Measurements from ENCODE around the gene RIOX2. TPM values are rescaled to one million over a fixed set of nuclear protein-coding genes. Genes with fewer than 3 reads are reported as not detected.

RIOX2 gene
- total RNA-seq, 1 experiment from 2014 or later = 73.9 TPM

- Mint-ChIP-seq H3K9me3 (ENCODE audit: unreplicated experiment) (no peaks in the 10 kb centered on the region), H3K4me3 (ENCODE audit: unreplicated experiment) (no peak overlapping the region), H3K4me1 (ENCODE audit: insufficient read depth, unreplicated experiment) (peaks cover 12% of the 10 kb centered on the region), H3K27ac (ENCODE audit: low read depth, unreplicated experiment) (no peak overlapping the region), H3K27me3 (ENCODE audit: insufficient read depth, unreplicated experiment) (no peaks in the 10 kb centered on the region), H3K36me3 (ENCODE audit: insufficient read depth, unreplicated experiment) (peaks cover 82% of the 10 kb centered on the region)
- no TSS peak for BruUV-seq (replicated peaks)
- intact Hi-C loops (cut with micrococcal nuclease) = no loop called here
- ChIA-PET POLR2A (interaction anchor here (0.6 to 2.9 kb wide), 5 partner anchors 8 to 62 kb away, joined by 3 to 9 read pairs (median 3); partner anchors contain the start of gene RIOX2), CTCF (interaction anchor here (1.0 to 2.4 kb wide), 3 partner anchors 11 to 158 kb away, joined by 3 to 11 read pairs (median 6); no protein-coding TSS in a partner anchor)
- DNase-seq (ENCODE audit: unreplicated experiment) = peak; percentile 78
- TF ChIP-seq CTCF (IDR thresholded peaks at IDR 0.05; ENCODE audit: unreplicated experiment) = no peak
These were observed 20.0 kb downstream of the RIOX2 start for GRCh38 chr3:97952280-97952679.

GRCh38 chr3:97950360-97950759 is 21.9 kb downstream of the RIOX2 start:
- Mint-ChIP-seq H3K4me1 (ENCODE audit: insufficient read depth, unreplicated experiment) (peaks cover 12% of the 10 kb centered on the region), H3K4me3 (ENCODE audit: unreplicated experiment) (no peak overlapping the region), H3K27ac (ENCODE audit: low read depth, unreplicated experiment) (peak overlapping the region; percentile 23), H3K9me3 (ENCODE audit: unreplicated experiment) (no peaks in the 10 kb centered on the region), H3K36me3 (ENCODE audit: insufficient read depth, unreplicated experiment) (peaks cover 80% of the 10 kb centered on the region), H3K27me3 (ENCODE audit: insufficient read depth, unreplicated experiment) (no peaks in the 10 kb centered on the region)
- CTCF ChIA-PET = interaction anchor here (0.7 to 1.9 kb wide), 4 partner anchors 10 to 637 kb away, joined by 3 to 6 read pairs (median 4); no protein-coding TSS in a partner anchor
- BruUV-seq (replicated peaks) = no TSS peak
- no peak for DNase-seq (ENCODE audit: unreplicated experiment)
- POLR2A ChIA-PET = no interaction called here
- intact Hi-C loops (cut with micrococcal nuclease) = no loop called here
- no peak for TF ChIP-seq CTCF (IDR thresholded peaks at IDR 0.05; ENCODE audit: unreplicated experiment)

- TF ChIP-seq CTCF (IDR thresholded peaks at IDR 0.05; ENCODE audit: unreplicated experiment) = no peak
- Mint-ChIP-seq H3K27ac (ENCODE audit: low read depth, unreplicated experiment) (no peak overlapping the region), H3K27me3 (ENCODE audit: insufficient read depth, unreplicated experiment) (no peaks in the 10 kb centered on the region), H3K4me3 (ENCODE audit: unreplicated experiment) (no peak overlapping the region), H3K4me1 (ENCODE audit: insufficient read depth, unreplicated experiment) (peaks cover 12% of the 10 kb centered on the region), H3K36me3 (ENCODE audit: insufficient read depth, unreplicated experiment) (peaks cover 77% of the 10 kb centered on the region), H3K9me3 (ENCODE audit: unreplicated experiment) (no peaks in the 10 kb centered on the region)
- ChIA-PET POLR2A (interaction anchor here (0.6 kb wide), 1 partner anchor 44 kb away, joined by 3 read pairs; no protein-coding TSS in a partner anchor), CTCF (interaction anchor here (1.2 to 1.9 kb wide), 3 partner anchors 9 to 638 kb away, joined by 3 to 6 read pairs (median 5); no protein-coding TSS in a partner anchor)
- intact Hi-C loops (cut with micrococcal nuclease) = no loop called here
- no peak for DNase-seq (ENCODE audit: unreplicated experiment)
- no TSS peak for BruUV-seq (replicated peaks)
These were observed 22.5 kb downstream of the RIOX2 start for GRCh38 chr3:97949743-97950142.

GRCh38 chr3:97949110-97949485 is 23.1 kb downstream of the RIOX2 start:
- ChIA-PET CTCF (interaction anchor here (1.9 kb wide), 1 partner anchor 9 kb away, joined by 5 read pairs; no protein-coding TSS in a partner anchor), POLR2A (interaction anchor here (0.6 to 0.7 kb wide), 2 partner anchors 14 to 44 kb away, joined by 3 read pairs; no protein-coding TSS in a partner anchor)
- peaks cover 77% of the 10 kb centered on the region for H3K36me3 Mint-ChIP-seq (ENCODE audit: insufficient read depth, unreplicated experiment)
- TF ChIP-seq CTCF (IDR thresholded peaks at IDR 0.05; ENCODE audit: unreplicated experiment) = no peak
- no peak overlapping the region for H3K27ac Mint-ChIP-seq (ENCODE audit: low read depth, unreplicated experiment)
- no peaks in the 10 kb centered on the region for H3K9me3 Mint-ChIP-seq (ENCODE audit: unreplicated experiment)
- peaks cover 12% of the 10 kb centered on the region for H3K4me1 Mint-ChIP-seq (ENCODE audit: insufficient read depth, unreplicated experiment)
- H3K4me3 Mint-ChIP-seq (ENCODE audit: unreplicated experiment) = no peak overlapping the region
- intact Hi-C loops (cut with micrococcal nuclease) = no loop called here
- H3K27me3 Mint-ChIP-seq (ENCODE audit: insufficient read depth, unreplicated experiment) = no peaks in the 10 kb centered on the region
- no peak for DNase-seq (ENCODE audit: unreplicated experiment)
- no TSS peak for BruUV-seq (replicated peaks)
